Small intestine (tissue), 7 donors: ENCODE data around the gene BACE2. TPM values are rescaled to one million over a fixed set of nuclear protein-coding genes. Genes with fewer than 3 reads are reported as not detected.
A peak's percentile ranks its signal among the peaks of the same experiment; 100 is the strongest.

ENCODE experiments used
- DNase-seq, 2 donors: peaks; one replicate each; pipeline versions ENCODE4 v3.0.0 to v3.0.0-alpha.2; 2013
- FAIRE-seq: peaks from 2 replicates; lab custom pipeline; 2012; peaks lifted over from hg19 to GRCh38; lab: Jason Lieb, UNC
- H3K27ac ChIP-seq, 3 donors: one replicate each; pipeline ENCODE4 v1.5.1; 2013; ENCODE audit warnings: low read length in 2 of 3, mild to moderate bottlenecking in 2 of 3, control low read depth in 1 of 3, inconsistent platforms in 1 of 3, low read depth in 1 of 3, moderate library complexity in 1 of 3
- H3K27me3 ChIP-seq, 3 donors: one replicate each; pipeline ENCODE4 v1.6.1; 2013; ENCODE audit warnings: low read length in 3 of 3, inconsistent platforms in 1 of 3; ENCODE audit not compliant: control insufficient read depth in 3 of 3, insufficient read depth in 3 of 3
- H3K36me3 ChIP-seq, 3 donors: one replicate each; pipeline ENCODE4 v1.6.1; 2013; ENCODE audit warnings: low read length in 3 of 3, inconsistent platforms in 1 of 3, low read depth in 1 of 3, mild to moderate bottlenecking in 1 of 3, moderate library complexity in 1 of 3; ENCODE audit not compliant: control insufficient read depth in 3 of 3, insufficient read depth in 2 of 3
- H3K4me1 ChIP-seq, 3 donors: one replicate each; pipeline ENCODE4 v1.6.1; 2013; ENCODE audit warnings: low read length in 2 of 3, inconsistent platforms in 1 of 3, low read depth in 1 of 3, mild to moderate bottlenecking in 1 of 3, moderate library complexity in 1 of 3; ENCODE audit not compliant: control insufficient read depth in 3 of 3, insufficient read depth in 2 of 3
- H3K4me3 ChIP-seq, 3 donors: one replicate each; pipeline ENCODE4 v1.5.1; 2013; ENCODE audit warnings: low read length in 3 of 3, control low read depth in 1 of 3, inconsistent platforms in 1 of 3, low read depth in 1 of 3, mild to moderate bottlenecking in 1 of 3, moderate library complexity in 1 of 3
- H3K9me3 ChIP-seq, 2 donors: one replicate each; pipeline ENCODE4 v1.6.1; 2013; ENCODE audit warnings: low read depth in 1 of 2, low read length in 1 of 2; ENCODE audit not compliant: control insufficient read depth in 2 of 2, insufficient read depth in 1 of 2
- WGBS, 3 donors: extraction: QIAGEN DNeasy Blood & Tissue Kit; methylation state at CpG; one replicate each; pipeline ENCODE4 v1.1.7; 2013; 5-methylcytosine and 5-hydroxymethylcytosine counted together
- polyA plus RNA-seq, 4 donors: library from polyadenylated mRNA; stranded (reverse) in 3 of 4; unstranded in 1 of 4; fragments of 200-250 nt in 3 of 4; fragments of 120-200 nt in 1 of 4; gene quantifications; one replicate each; pipeline versions ENCODE4 v1.2.1 to v1.2.3, GENCODE V29; 2013
- donor health status: healthy with polysubstance abuse.
- donor health status: control.
- donor health status: control.
- donor health status: Bipolar disorder and iron deficiency.
- donor health status: healthy.

The BACE2 gene
- polyA plus RNA-seq, 4 donors = 3.2 to 56.1 (median 9.1) TPM

DNA sequence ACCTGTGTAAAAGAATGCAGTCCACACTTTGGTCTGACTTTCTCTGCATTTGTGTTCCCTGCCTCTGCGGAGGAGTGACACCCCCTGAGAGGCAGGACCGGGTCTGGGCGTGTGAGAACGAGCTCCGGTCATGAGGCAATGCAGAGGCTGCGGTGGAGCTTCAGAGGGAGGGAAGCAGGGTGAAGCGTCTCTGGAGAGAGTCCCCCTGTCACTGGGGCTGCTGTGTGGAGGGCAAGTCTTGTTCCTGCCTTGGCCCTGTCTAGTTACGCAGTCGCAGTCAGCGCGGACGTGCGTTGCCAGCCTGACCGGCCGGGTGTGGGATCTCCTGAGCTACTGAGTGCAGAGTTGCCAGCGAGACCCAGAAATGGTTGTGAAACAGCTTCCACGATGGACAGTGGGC is 48.5 kb downstream of the BACE2 start:
- 90 to 94% (median 91%) methylated on average over 17 of the region's 17 CpGs for WGBS, 3 donors
- Histone ChIP-seq H3K36me3 (peaks cover 0 to 2% (median 0%) of the 10 kb centered on the region in 3 donors), H3K27me3 (no peaks in the 10 kb centered on the region), H3K4me3 (no peak overlapping the region), H3K27ac (no peak overlapping the region), H3K4me1 (peaks cover 2 to 6% (median 3%) of the 10 kb centered on the region in 3 donors), H3K9me3 (peaks cover 0 to 4% of the 10 kb centered on the region in 2 donors)
- FAIRE-seq (no peak), DNase-seq (no peak)

DNA sequence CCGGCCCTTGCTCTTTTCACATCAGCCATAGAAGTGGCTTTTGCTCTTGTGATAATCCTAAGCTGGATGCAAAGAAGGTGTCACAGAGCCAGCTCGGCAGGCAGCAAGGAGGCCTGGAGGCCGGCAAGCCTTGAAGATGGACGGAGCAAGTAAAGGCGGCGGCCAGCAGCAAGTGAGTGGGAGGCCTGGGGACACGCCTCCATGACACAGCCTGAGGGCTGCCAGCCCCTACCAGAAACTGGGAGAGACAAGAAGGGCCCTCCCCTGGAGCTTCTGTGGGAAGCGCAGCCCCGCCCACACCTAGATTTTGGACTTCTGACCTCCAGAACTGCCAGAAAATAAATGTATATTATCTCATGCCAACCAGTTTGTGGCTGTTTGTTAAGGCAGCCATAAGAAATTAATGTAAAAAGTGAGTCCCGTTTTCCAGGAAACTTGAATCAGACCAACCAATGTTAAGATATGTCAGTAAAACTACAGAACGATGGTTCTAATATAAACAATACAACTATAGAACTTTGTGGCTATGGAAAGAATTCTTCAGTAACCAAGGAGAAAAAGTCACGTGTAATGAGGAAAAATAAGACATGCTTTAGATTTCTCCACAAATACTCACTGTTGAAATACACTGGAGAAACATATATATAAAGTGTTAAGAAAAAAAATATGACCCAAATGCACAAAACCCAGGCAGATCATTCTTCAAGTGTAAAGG is 49.9 kb downstream of the BACE2 start:
- H3K36me3 ChIP-seq = peaks cover 0 to 2% (median 0%) of the 10 kb centered on the region in 3 donors
- H3K4me1 ChIP-seq = peaks cover 2 to 6% (median 3%) of the 10 kb centered on the region in 3 donors
- no peaks in the 10 kb centered on the region for H3K27me3 ChIP-seq
- FAIRE-seq = no peak
- H3K9me3 ChIP-seq = no peaks in the 10 kb centered on the region
- 15 to 54% (median 41%) methylated on average over 12 of the region's 12 CpGs for WGBS, 3 donors
- H3K27ac ChIP-seq = peak overlapping the region in 2 of 3 donors; percentile 13 to 52
- DNase-seq = peak; percentile 71 to 87
- no peak overlapping the region for H3K4me3 ChIP-seq

DNA sequence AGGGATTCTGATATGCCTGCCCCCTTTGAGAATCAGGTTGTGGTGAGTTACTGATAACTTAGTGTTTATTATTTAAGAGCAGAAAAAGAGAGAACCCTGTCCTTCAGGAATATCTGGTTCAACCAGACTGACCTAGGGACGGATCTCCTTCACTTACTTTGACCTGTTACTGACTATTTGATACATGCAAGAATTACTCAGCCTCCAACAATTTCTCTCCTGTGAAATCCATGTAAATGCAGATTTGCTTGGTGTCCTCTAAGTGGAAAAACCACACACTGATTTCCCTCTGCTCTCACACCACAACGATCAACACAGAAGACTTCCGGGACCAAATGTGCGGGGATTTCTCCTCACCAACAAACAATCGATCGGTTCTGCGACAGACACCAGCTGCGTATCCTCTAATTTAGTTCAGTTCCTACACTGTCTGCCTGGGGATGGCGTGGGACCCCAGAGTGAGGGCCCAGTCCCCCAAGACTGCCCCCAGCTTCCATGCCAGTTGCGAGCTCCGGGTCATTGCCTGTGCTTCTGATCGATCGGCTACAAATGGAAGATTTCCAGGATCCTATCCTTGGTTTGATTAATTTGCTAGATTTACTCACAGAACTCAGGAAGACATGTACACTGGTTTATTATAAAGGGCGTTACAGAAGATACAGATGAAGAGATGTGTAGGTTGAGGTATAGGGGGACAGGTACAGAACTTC is 51.7 kb downstream of the BACE2 start:
- H3K4me3 ChIP-seq = no peak overlapping the region

DNA sequence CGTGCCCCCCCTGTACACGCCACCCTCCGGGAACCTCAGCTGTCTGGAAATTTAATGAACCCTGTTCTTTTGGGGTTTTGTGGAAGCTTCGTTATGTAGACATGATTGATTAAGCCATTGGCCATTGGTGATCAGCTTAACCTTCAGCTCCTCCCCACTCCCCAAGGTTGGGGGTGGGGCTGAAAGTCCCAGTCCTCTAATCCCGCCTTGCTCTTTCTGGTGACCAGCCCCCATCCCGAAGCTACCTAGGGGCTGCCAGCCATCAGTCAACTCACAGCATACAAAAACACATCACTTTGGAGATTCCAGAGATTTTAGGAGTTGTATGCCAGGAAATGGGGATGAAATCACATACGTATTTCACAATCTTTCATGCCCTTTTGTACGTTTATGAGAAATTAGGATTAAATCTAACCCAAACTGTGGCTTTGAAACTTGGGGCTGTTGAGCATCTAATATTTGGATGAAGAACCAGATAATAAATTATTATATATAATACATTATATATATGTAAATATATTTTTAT is 52.3 kb downstream of the BACE2 start:
- peaks cover 2 to 6% (median 3%) of the 10 kb centered on the region in 3 donors for H3K4me1 ChIP-seq
- H3K27ac ChIP-seq = no peak overlapping the region
- FAIRE-seq (no peak), DNase-seq (no peak)
- H3K36me3 ChIP-seq = peaks cover 0 to 2% (median 0%) of the 10 kb centered on the region in 3 donors
- H3K9me3 ChIP-seq = no peaks in the 10 kb centered on the region
- no peaks in the 10 kb centered on the region for H3K27me3 ChIP-seq
- WGBS, 3 donors = 89 to 93% (median 89%) methylated on average over 8 of the region's 8 CpGs
- no peak overlapping the region for H3K4me3 ChIP-seq

More for the DNA sequence above, 51.7 kb downstream of the BACE2 start:
- no peak for DNase-seq
- no peak for FAIRE-seq
- no peak overlapping the region for H3K27ac ChIP-seq
- H3K4me1 ChIP-seq = peaks cover 2 to 6% (median 3%) of the 10 kb centered on the region in 3 donors
- H3K36me3 ChIP-seq = peaks cover 0 to 2% (median 0%) of the 10 kb centered on the region in 3 donors
- H3K27me3 ChIP-seq = no peaks in the 10 kb centered on the region
- no peaks in the 10 kb centered on the region for H3K9me3 ChIP-seq
- 86 to 91% (median 91%) methylated on average over 14 of the region's 14 CpGs for WGBS, 3 donors

DNA sequence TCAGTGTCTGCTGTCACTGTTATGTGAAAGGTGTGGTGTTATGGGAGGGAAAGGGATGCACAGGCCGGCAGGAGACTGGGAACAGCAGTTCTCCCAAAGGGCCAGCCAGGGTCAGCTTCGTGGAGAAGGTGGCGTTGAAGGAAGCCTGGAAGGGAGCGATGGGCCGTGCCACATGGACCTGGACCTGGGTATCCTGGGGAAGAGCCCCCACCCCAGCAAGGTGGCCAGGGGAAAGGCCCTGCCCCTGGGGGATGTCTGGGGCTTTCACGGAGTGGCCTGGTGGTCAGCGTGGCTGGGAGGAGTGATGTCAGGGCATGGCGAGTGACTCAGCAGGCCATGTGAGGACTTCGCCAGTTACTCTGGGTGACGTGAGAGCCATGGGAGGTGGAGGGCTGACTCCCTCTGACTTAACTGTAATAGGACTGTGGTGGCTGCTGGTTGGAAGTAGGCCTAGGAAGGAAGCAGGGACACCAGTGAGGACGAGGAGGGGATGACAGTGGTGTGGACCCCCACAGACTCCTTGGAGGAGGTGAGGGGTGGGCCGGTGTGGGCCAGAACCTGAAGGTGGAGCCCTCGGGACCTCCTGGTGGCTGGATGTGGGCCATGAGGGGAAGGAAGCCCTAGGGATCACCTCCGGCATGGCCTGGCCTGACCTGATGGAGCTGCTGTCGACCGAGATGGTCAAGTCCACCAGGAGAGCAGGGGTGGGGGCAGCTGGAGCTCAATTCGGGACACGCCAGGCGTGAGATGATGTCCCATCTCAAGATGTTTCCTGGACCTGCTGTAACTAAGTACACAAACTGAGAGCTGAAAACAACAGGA is 54.5 kb downstream of the BACE2 start:
- no peaks in the 10 kb centered on the region for H3K9me3 ChIP-seq
- H3K27ac ChIP-seq = no peak overlapping the region
- FAIRE-seq (no peak), DNase-seq (no peak)
- peaks cover 0 to 2% (median 0%) of the 10 kb centered on the region in 3 donors for H3K36me3 ChIP-seq
- peaks cover 0 to 14% (median 3%) of the 10 kb centered on the region in 3 donors for H3K4me1 ChIP-seq
- no peak overlapping the region for H3K4me3 ChIP-seq
- WGBS, 3 donors = 90 to 93% (median 91%) methylated on average over 19 of the region's 19 CpGs
- no peaks in the 10 kb centered on the region for H3K27me3 ChIP-seq

DNA sequence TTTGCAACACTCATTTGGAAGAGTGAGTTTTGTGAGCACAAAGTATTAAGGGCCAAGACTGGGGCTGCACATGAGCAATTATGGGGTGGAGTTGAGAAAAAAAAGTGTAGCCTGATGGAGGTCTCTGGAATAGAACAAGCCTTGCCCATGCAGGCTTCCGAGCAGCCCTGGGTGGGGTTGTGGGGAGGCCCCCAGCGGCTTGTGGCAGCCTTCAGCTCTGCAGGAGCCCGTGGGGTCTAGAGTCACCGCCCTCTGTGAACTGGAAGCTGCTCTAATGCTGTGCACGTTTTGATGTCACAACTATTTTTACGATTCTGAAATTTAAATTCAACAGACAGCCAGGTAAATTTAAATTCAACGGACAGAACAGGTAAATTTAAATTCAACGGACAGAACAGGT is 58.9 kb downstream of the BACE2 start:
- Histone ChIP-seq H3K27me3 (no peaks in the 10 kb centered on the region), H3K27ac (peak overlapping the region in 1 of 3 donors; percentile 73), H3K9me3 (peaks cover 0 to 9% of the 10 kb centered on the region in 2 donors), H3K4me3 (no peak overlapping the region), H3K4me1 (peaks cover 0 to 23% (median 6%) of the 10 kb centered on the region in 3 donors), H3K36me3 (peaks cover 0 to 4% (median 0%) of the 10 kb centered on the region in 3 donors)
- WGBS, 3 donors = 80 to 85% (median 81%) methylated on average over 8 of the region's 8 CpGs
- FAIRE-seq (no peak), DNase-seq (no peak)

DNA sequence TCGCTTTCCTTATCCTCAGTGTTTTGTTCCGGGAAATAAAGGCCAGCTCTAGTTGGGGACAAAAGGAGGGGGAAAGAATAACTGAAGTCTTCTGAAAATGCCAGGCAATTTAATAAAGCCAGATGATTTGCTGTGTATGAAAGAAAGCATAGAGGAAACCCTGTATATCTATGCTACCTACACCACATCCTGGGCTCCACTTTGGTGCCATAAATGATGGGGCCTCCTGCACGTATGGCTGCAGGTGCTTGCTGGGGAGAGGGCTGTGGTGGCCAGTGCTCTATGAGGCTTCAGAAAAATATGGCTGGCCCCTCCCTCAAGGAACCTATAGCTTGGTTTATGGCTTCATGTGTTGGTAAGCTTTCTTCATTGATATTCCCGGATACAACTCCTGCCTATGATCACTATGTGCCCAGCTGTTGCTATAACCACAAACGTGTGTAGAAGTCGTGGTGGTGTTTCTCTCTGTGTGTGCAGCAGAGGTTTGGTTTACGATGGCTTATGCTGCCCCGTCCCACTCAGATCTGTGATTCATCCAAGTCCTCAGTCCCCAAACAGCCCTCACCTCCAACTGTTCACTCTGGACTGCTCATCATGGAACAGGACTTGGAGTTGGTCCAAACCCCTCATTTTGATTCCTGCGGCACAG is 59.5 kb downstream of the BACE2 start:
- peak overlapping the region; percentile 62 to 77 (median 73) for H3K27ac ChIP-seq
- H3K9me3 ChIP-seq = peaks cover 0 to 9% of the 10 kb centered on the region in 2 donors
- 35 to 69% (median 47%) methylated on average over 9 of the region's 9 CpGs for WGBS, 3 donors
- no peak for FAIRE-seq
- H3K4me1 ChIP-seq = peaks cover 0 to 23% (median 6%) of the 10 kb centered on the region in 3 donors
- no peak overlapping the region for H3K4me3 ChIP-seq
- no peaks in the 10 kb centered on the region for H3K27me3 ChIP-seq
- H3K36me3 ChIP-seq = peaks cover 0 to 4% (median 0%) of the 10 kb centered on the region in 3 donors
- DNase-seq = no peak
